ENCODE results near the gene BOD1. TPM values are rescaled to one million over a fixed set of nuclear protein-coding genes. Genes with fewer than 3 reads are reported as not detected.

The BOD1 gene
- total and polyA plus RNA-seq, 3 donors from 2014 or later = 59.4 to 88.1 (median 70.1) TPM

DNA sequence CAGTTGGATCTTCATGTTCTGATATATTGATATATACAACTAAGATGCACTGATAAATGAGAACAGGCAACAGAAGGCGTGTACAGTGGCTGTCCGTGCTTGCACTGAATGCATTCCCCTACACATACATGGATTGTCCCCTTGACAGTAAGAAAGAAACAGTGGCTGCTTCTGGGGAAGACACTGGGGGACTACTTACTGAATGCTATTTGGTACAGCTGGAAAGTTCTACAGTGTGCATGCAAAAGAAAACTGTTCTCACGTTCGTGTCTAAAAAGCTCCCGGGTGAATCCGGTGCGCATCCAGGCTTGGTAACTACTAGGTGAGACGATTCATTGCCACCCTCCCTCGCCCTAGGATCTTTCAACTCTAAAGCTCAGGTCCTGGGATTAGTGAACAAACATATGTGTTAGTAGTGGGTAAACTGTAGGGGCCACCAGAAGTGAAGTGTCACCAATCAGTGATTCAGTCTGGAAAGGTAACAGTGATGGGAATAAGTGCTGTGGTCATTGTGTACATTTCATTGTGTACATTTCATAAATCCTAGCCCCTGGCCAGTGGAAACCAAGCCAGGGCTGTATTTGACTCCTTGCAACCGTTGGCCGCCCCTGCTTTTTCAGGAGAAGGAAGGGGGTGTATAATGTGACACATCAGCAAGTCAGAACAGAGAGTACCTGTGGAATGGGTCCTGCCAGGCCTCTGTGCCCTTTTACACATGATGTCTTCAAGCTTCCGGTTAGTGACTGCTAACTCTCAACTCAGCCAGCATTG, 46.3 kb upstream of the BOD1 start:
- DNase-seq = no peak
- Histone ChIP-seq H3K27ac (no peak overlapping the region), H3K27me3 (no peaks in the 10 kb centered on the region), H3K4me1 (no peaks in the 10 kb centered on the region), H3K4me3 (no peak overlapping the region), H3K9me3 (no peaks in the 10 kb centered on the region), H3K36me3 (ENCODE audit: low read depth, missing control alignments) (no peaks in the 10 kb centered on the region)
- TF ChIP-seq, protein P1, sequence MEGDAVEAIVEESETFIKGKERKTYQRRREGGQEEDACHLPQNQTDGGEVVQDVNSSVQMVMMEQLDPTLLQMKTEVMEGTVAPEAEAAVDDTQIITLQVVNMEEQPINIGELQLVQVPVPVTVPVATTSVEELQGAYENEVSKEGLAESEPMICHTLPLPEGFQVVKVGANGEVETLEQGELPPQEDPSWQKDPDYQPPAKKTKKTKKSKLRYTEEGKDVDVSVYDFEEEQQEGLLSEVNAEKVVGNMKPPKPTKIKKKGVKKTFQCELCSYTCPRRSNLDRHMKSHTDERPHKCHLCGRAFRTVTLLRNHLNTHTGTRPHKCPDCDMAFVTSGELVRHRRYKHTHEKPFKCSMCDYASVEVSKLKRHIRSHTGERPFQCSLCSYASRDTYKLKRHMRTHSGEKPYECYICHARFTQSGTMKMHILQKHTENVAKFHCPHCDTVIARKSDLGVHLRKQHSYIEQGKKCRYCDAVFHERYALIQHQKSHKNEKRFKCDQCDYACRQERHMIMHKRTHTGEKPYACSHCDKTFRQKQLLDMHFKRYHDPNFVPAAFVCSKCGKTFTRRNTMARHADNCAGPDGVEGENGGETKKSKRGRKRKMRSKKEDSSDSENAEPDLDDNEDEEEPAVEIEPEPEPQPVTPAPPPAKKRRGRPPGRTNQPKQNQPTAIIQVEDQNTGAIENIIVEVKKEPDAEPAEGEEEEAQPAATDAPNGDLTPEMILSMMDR (IDR thresholded peaks at IDR 0.05) = no peak
- no peak for TF ChIP-seq POLR2A (IDR thresholded peaks at IDR 0.05)
- intact Hi-C loops (cut with DNase I; ENCODE audit: low total_unique reads) = no loop called here
- 89 to 94% methylated on average over 12 of the region's 12 CpGs for WGBS, 2 donors

DNA sequence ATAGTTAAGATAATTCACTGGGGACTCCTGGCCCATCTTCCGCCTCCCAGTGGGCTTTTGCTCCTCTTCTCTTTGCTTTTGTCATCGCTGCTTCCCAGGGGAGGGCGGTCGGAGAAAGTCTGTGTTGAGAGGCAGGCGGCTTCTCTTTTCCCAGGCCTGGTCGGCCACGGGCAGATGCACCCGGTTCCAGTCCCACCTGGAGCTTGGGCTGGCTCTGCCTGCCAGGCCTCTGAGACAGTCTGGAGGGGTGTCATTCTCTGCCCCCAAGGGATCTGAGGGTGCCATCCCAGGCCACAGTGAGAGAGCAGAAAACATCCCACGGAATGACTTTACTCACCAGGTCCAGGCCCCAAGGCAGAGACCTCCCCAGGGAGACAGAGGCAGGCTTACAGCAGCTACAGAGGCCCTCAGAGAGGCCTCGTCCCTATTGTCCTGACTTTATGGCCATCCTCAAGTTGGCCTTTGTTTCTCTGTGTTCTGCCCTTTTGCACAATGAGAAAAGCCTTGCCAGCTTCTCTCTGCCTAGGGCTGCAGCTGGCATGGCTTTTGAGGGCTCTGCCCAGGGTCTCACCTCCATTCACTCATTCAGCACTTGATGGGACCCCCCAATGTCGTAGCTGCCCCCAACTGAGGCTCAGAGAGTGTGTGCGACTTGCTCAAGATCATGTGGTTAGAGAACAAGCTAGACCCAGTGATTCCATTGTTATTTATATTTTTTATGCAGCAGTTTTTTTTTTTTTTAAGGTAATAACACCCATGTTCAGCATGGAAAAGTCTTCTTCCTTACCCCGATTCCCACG, 44.2 kb upstream of the BOD1 start:
- 81 to 90% methylated on average over 14 of the region's 14 CpGs for WGBS, 2 donors
- no peaks in the 10 kb centered on the region for H3K4me1 ChIP-seq
- intact Hi-C loops (cut with DNase I; ENCODE audit: low total_unique reads) = no loop called here
- H3K9me3 ChIP-seq = no peaks in the 10 kb centered on the region
- H3K36me3 ChIP-seq (ENCODE audit: low read depth, missing control alignments) = no peaks in the 10 kb centered on the region
- H3K27me3 ChIP-seq = no peaks in the 10 kb centered on the region
- DNase-seq = no peak
- no peak overlapping the region for H3K27ac ChIP-seq
- TF ChIP-seq, protein P1 (IDR thresholded peaks at IDR 0.05) = no peak
- no peak for TF ChIP-seq POLR2A (IDR thresholded peaks at IDR 0.05)
- no peak overlapping the region for H3K4me3 ChIP-seq

DNA sequence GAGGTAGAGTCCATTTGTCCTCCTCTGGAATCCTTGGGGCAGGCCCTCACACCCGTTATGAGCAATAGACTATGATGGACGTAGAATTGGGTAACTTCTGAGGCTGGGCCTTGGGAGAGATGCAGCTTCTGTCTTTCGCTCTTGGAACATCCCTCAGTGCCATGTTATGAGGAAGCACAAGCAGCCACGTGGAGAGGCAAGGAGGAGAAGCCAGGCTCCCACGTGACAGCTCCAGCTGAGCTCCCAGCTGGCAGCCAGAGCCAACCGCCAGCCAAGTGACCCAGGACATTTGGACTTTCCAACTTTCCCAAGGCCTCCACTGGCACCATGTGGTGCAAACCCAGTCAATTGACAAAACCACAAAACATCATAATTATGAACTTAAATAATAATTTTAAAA, 43.0 kb upstream of the BOD1 start:
- Histone ChIP-seq H3K27ac (no peak overlapping the region), H3K27me3 (no peaks in the 10 kb centered on the region), H3K4me1 (no peaks in the 10 kb centered on the region), H3K36me3 (ENCODE audit: low read depth, missing control alignments) (no peaks in the 10 kb centered on the region), H3K4me3 (no peak overlapping the region), H3K9me3 (no peaks in the 10 kb centered on the region)
- no peak for DNase-seq
- intact Hi-C loops (cut with DNase I; ENCODE audit: low total_unique reads) = no loop called here
- 88 to 96% methylated on average over 6 of the region's 6 CpGs for WGBS, 2 donors
- no peak for TF ChIP-seq POLR2A (IDR thresholded peaks at IDR 0.05)
- TF ChIP-seq, protein P1 (IDR thresholded peaks at IDR 0.05) = no peak

DNA sequence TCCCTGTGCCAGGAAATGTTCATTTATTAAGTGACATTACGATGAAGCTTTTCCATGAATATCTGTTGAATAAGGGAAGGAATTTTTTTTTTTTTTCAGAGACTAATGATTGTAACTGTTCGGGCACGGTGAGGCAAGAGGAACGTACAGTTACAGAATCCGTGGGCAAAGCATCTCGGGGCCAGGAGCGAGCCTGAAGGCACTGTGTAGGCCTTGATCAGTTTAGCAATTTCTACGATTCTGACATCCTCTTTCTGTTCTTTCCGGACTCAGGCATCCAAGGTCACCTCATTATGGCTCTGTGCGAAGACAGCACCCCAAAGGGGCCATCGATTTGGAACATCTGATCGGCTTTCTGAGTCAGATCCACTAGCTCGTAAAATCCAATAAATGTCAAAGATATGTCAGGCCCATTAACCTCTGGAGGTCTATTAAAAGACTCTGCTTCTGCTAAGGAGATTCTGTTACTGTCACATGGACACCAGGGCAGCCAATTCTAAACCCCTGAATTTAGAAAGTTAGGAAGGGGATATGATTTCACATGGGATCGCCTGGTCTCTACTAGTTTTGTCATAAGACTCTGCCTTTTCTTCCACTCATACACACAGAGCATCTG, 41.4 kb upstream of the BOD1 start:
- DNase-seq = no peak
- 78 to 79% methylated on average over 14 of the region's 14 CpGs for WGBS, 2 donors
- Histone ChIP-seq H3K9me3 (no peaks in the 10 kb centered on the region), H3K27ac (no peak overlapping the region), H3K4me3 (no peak overlapping the region), H3K4me1 (no peaks in the 10 kb centered on the region), H3K36me3 (ENCODE audit: low read depth, missing control alignments) (no peaks in the 10 kb centered on the region), H3K27me3 (no peaks in the 10 kb centered on the region)
- intact Hi-C loops (cut with DNase I; ENCODE audit: low total_unique reads) = no loop called here
- TF ChIP-seq POLR2A (IDR thresholded peaks at IDR 0.05) = no peak
- TF ChIP-seq, protein P1 (IDR thresholded peaks at IDR 0.05) = no peak

Measured in testis (tissue), 3 donors.